NT2/D1 (cell line): ENCODE data around the gene TMPRSS13.

Experiments used
- SUZ12 ChIP-seq: IDR thresholded peaks from 2 replicates; pipeline ENCODE4 v1.6.1; 2011; ENCODE audit not compliant: insufficient read length, insufficient read depth; ENCODE audit errors: extremely low read depth
- YY1 ChIP-seq: IDR thresholded peaks from 2 replicates; pipeline ENCODE4 v1.6.1; 2011; ENCODE audit not compliant: insufficient read length, insufficient read depth
- ZNF274 ChIP-seq: IDR thresholded peaks from 2 replicates; pipeline ENCODE4 v1.6.1; 2011; ENCODE audit warnings: mild to moderate bottlenecking, low read depth, low read length

DNA sequence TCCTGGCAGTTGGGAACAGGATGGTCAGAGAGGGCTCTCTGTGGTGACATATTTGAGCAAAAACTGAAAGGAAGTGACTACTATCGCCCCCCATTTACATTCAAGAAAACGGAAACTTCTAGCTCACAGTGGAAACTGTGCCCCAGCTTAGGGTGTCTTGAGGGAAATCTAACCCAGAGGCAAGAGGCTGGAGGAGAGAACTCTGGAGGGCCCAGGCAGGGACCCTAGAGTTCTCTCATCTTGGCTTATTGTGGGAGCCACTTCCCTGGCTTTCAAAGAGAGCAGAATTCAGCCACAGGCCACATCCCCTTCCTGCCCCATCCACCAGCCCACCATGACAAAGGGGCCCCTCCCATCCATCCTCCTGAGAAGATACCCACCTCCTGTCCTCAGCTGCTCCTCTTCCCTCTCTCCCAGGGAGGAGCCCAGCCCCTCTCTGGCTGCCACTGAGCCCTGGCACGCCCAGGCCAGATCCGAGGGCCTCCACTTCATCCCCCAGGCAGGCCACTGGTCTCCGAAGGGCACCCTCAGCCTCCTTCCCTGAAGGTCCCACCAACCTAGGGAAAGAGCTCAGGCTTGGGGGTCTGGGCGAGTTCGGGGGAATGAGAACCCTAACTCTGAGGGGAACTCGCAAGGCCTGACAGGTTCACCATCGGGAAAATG is 1.6 kb upstream of the TMPRSS13 start:
- TF ChIP-seq YY1 = no peak
- no peak for TF ChIP-seq SUZ12
- TF ChIP-seq ZNF274 = no peak
